Fibroblast of lung (primary cell): Measurements from ENCODE around the gene RPS6KB1.
"Not testable (repeated sequence)": the region's sequence is repeated elsewhere in the genome, so short reads cannot be mapped to it uniquely, and the experiment has no call there.

Experiments
- CTCF ChIP-seq, 2 donors: IDR thresholded peaks in 1 of 2; conservative IDR thresholded peaks in 1 of 2; 1 replicate in 1 of 2; 2 replicates in 1 of 2; pipeline ENCODE4 v1.5.1; 2011 to 2012; ENCODE audit warnings: low read length in 2 of 2, control low read depth in 1 of 2, inconsistent platforms in 1 of 2, low read depth in 1 of 2, mild to moderate bottlenecking in 1 of 2
- EZH2 ChIP-seq: IDR thresholded peaks from 2 replicates; pipeline ENCODE4 v1.5.1; 2012; ENCODE audit warnings: low read length, control low read depth, mild to moderate bottlenecking; ENCODE audit errors: missing control alignments

- TF ChIP-seq CTCF (conservative IDR thresholded peaks at IDR 0.05 in 1 of 2, IDR thresholded peaks at IDR 0.05 in 1 of 2; ENCODE audit: low read depth in 1 of 2, low read length in 2 of 2); EZH2: not testable (repeated sequence)
Measured at GRCh38 chr17:59850311-59850710, 42.6 kb upstream of the RPS6KB1 start.
